Neural cell (in vitro differentiated cells): ENCODE results near the gene BCL11B.

Experiments
- EZH2 ChIP-seq: fragments of 200-600, 300-800 bp; shearing (Covaris generic), sonication (generic); IDR thresholded peaks from 2 replicates; pipeline ENCODE4 v1.6.1; 2014; ENCODE audit warnings: antibody characterized with exemption, low read length, borderline replicate concordance, mild to moderate bottlenecking; ENCODE audit not compliant: insufficient read depth, poor library complexity, severe bottlenecking
- MXI1 ChIP-seq: fragments of 450-650 bp; conservative IDR thresholded peaks from 2 replicates; pipeline ENCODE4 v1.6.1; 2014; ENCODE audit warnings: antibody characterized with exemption, mild to moderate bottlenecking; ENCODE audit not compliant: poor library complexity, severe bottlenecking
- POLR2AphosphoS5 ChIP-seq: IDR thresholded peaks from 2 replicates; pipeline ENCODE4 v1.6.1; 2012
- RAD21 ChIP-seq: fragments of 450-650 bp; conservative IDR thresholded peaks from 2 replicates; pipeline ENCODE4 v1.6.1; 2014; ENCODE audit warnings: antibody characterized with exemption, mild to moderate bottlenecking, moderate library complexity
- REST ChIP-seq: IDR thresholded peaks from 2 replicates; pipeline ENCODE4 v1.6.1; 2012; ENCODE audit warnings: borderline replicate concordance
- TF ChIP-seq, protein P1 (sequence below): fragments of 450-650 bp; IDR thresholded peaks from 2 replicates; pipeline ENCODE4 v1.5.1; 2014; ENCODE audit warnings: antibody characterized with exemption, mild to moderate bottlenecking, moderate library complexity; ENCODE audit not compliant: poor library complexity, severe bottlenecking

- TF ChIP-seq POLR2AphosphoS5, result no peak
- no peak for TF ChIP-seq REST
- no peak for TF ChIP-seq EZH2
- TF ChIP-seq RAD21, result no peak
- TF ChIP-seq, protein P1, sequence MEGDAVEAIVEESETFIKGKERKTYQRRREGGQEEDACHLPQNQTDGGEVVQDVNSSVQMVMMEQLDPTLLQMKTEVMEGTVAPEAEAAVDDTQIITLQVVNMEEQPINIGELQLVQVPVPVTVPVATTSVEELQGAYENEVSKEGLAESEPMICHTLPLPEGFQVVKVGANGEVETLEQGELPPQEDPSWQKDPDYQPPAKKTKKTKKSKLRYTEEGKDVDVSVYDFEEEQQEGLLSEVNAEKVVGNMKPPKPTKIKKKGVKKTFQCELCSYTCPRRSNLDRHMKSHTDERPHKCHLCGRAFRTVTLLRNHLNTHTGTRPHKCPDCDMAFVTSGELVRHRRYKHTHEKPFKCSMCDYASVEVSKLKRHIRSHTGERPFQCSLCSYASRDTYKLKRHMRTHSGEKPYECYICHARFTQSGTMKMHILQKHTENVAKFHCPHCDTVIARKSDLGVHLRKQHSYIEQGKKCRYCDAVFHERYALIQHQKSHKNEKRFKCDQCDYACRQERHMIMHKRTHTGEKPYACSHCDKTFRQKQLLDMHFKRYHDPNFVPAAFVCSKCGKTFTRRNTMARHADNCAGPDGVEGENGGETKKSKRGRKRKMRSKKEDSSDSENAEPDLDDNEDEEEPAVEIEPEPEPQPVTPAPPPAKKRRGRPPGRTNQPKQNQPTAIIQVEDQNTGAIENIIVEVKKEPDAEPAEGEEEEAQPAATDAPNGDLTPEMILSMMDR, result no peak
- TF ChIP-seq MXI1, result no peak
Measured at GRCh38 chr14:99157676-99158075, 114.3 kb downstream of the BCL11B start.
